ENCODE data around the gene IFIH1. TPM values are rescaled to one million over a fixed set of nuclear protein-coding genes. Genes with fewer than 3 reads are reported as not detected.

IFIH1 gene
- total and polyA plus RNA-seq, 2 donors (not counting 3 experiments of a cell fraction or from before 2014, with no cell fraction given) = 1.3 to 6.9 TPM

DNA sequence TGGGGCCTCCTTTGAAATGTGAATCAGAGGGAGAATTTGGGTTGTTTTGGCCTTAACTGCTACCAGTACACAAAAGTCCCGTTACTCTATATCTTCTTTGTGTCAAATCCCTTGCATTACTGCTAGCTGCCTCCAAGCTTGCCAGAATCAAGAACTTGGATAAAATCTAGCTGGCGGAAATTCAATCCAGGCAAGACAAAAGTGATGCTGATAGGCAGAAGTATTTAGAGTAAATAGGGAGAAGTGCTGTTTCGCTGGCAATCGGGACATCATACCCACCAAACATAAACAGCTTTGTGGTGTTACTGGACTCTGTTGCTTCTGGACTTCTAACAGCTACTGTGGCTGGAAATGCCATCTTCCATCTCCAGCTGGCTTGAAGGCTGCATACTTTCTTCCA, 2.5 kb downstream of the IFIH1 start:
- H3K4me1 ChIP-seq (ENCODE audit: control insufficient read depth, extremely low read depth, insufficient read depth, low read length) = peaks cover 8% of the 10 kb centered on the region
- H2AFZ ChIP-seq (ENCODE audit: low read depth, low read length) = no peak overlapping the region
- H3K9me3 ChIP-seq (replicated peaks; ENCODE audit: control insufficient read depth, insufficient read depth, low read length) = no peaks in the 10 kb centered on the region
- CTCF ChIA-PET = interaction anchor here (0.6 to 1.2 kb wide), 5 partner anchors 9 to 96 kb away, joined by 3 to 8 read pairs (median 3); no protein-coding TSS in a partner anchor
- BruUV-seq (replicated peaks) = no TSS peak
- TF ChIP-seq MYC (IDR thresholded peaks at IDR 0.05; ENCODE audit: low read depth, low read length) (no peak), POLR2A (IDR thresholded peaks at IDR 0.05; ENCODE audit: low read depth, low read length) (no peak), GATA2 (IDR thresholded peaks at IDR 0.05; ENCODE audit: insufficient read depth, insufficient read length, low read depth, low read length) (no peak), FOS (IDR thresholded peaks at IDR 0.05; ENCODE audit: borderline replicate concordance, insufficient read depth, low read length) (no peak), POLR2AphosphoS5 (IDR thresholded peaks at IDR 0.05; ENCODE audit: insufficient read depth, low read depth, low read length) (no peak), JUN (IDR thresholded peaks at IDR 0.05; ENCODE audit: borderline replicate concordance, insufficient read depth, insufficient read length, low read depth) (no peak), EZH2 (IDR thresholded peaks at IDR 0.05; ENCODE audit: borderline replicate concordance, low read depth, low read length, severe bottlenecking) (no peak)
- TF ChIP-seq, protein P1, sequence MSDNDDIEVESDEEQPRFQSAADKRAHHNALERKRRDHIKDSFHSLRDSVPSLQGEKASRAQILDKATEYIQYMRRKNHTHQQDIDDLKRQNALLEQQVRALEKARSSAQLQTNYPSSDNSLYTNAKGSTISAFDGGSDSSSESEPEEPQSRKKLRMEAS (IDR thresholded peaks at IDR 0.05; ENCODE audit: insufficient read depth, insufficient read length) = no peak
- TF ChIP-seq, protein P2, sequence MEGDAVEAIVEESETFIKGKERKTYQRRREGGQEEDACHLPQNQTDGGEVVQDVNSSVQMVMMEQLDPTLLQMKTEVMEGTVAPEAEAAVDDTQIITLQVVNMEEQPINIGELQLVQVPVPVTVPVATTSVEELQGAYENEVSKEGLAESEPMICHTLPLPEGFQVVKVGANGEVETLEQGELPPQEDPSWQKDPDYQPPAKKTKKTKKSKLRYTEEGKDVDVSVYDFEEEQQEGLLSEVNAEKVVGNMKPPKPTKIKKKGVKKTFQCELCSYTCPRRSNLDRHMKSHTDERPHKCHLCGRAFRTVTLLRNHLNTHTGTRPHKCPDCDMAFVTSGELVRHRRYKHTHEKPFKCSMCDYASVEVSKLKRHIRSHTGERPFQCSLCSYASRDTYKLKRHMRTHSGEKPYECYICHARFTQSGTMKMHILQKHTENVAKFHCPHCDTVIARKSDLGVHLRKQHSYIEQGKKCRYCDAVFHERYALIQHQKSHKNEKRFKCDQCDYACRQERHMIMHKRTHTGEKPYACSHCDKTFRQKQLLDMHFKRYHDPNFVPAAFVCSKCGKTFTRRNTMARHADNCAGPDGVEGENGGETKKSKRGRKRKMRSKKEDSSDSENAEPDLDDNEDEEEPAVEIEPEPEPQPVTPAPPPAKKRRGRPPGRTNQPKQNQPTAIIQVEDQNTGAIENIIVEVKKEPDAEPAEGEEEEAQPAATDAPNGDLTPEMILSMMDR (IDR thresholded peaks at IDR 0.05; ENCODE audit: extremely low read depth in 1 of 2, insufficient read depth in 1 of 2, low read depth in 1 of 2, low read length in 2 of 2) = no peak
- H3K36me3 ChIP-seq (ENCODE audit: control insufficient read depth in 2 of 2, extremely low read depth in 1 of 2, insufficient read depth in 2 of 2, low read length in 2 of 2) = no peaks in the 10 kb centered on the region
- no peak overlapping the region for H3K27ac ChIP-seq (ENCODE audit: insufficient read depth, low read depth, low read length)
- POLR2A ChIA-PET = no interaction called here
- dilution Hi-C loops (cut with MboI; ENCODE audit: extremely low pct_ligation_motif_present, low sequenced_read_pairs) (no loop called here), intact Hi-C loops (cut with micrococcal nuclease) (no loop called here)
- H3K4me3 ChIP-seq (replicated peaks in 1 of 3; ENCODE audit: insufficient read depth in 1 of 3, low read depth in 1 of 3, low read length in 3 of 3) = no peak overlapping the region
- no peaks in the 10 kb centered on the region for H4K20me1 ChIP-seq (replicated peaks; ENCODE audit: control insufficient read depth, extremely low read depth, insufficient read depth, low read length)
- no peak overlapping the region for H3K4me2 ChIP-seq (ENCODE audit: insufficient read depth, low read length)
- FAIRE-seq (no peak), DNase-seq (ENCODE audit: low read depth, low spot score) (no peak)
- H3K27me3 ChIP-seq (ENCODE audit: control insufficient read depth in 2 of 2, insufficient read depth in 2 of 2, low read length in 2 of 2) = no peaks in the 10 kb centered on the region
- no peaks in the 10 kb centered on the region for H3K9me1 ChIP-seq (replicated peaks; ENCODE audit: control insufficient read depth, extremely low read depth, insufficient read depth, low read length)
- H3K9ac ChIP-seq (replicated peaks; ENCODE audit: extremely low read depth, insufficient read depth, low read length) = no peak overlapping the region
- H3K79me2 ChIP-seq (ENCODE audit: control insufficient read depth, insufficient read depth, low read length) = no peaks in the 10 kb centered on the region

All from endothelial cell of umbilical vein (primary cell).